Measurements from ENCODE around the gene CDH23.

CDH23 gene

DNA sequence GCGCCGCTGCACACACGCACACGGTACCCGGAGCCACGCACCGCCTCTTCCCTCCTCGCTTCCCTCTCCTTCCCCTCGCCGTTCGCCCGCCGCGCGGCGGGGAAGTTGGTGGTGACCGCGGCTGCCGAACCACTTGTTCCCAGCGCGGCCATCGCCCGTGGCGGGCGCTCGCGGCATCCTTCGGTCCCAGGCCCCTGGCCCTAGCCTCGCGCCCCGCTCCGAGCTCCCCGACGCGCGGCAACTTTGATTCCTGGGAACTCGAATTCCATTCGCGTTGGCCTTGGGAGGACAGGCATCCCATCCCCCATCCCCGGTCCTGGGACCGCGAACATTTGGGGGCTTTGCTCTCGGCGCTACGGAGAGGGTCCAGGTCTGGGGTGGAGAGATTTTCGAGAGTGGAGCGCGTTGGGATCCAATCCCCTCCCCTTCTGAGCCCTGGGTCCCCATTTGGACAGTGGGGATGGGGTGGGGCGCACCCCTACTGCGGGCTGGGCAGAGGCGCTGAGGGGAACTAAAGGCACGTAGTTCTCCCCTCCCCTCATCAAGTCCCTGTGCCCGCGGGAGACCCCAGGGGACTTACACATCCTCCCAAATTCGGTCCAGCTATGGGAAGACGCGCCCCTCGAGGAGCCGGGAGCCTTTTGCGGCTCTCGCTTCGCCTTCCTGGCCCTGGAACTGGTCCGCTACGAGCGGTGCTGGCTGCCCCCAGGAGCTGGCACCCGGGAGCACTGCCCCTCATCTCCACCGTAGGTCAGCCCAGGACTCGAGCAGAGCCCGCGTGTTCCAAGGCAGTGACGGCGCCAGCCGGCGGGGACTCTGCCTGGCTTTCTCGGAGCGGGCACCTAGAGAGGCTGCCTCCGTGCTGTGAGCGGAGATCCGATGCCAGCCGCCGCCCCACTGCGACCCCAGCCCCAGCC is 834 bp downstream of the CDH23 start:
- TF ChIP-seq POLR2AphosphoS5 (IDR thresholded peaks at IDR 0.05; ENCODE audit: low read depth, low read length) (no peak), FOXP2 (optimal IDR thresholded peaks at IDR 0.05; ENCODE audit: borderline replicate concordance, extremely low read depth, extremely low read length, insufficient read depth) (no peak), TAF1 (IDR thresholded peaks at IDR 0.05; ENCODE audit: borderline replicate concordance, insufficient read depth, low read length) (no peak), SIN3A (IDR thresholded peaks at IDR 0.05; ENCODE audit: borderline replicate concordance, insufficient read depth, low read length) (no peak)
- TF ChIP-seq, protein P1, sequence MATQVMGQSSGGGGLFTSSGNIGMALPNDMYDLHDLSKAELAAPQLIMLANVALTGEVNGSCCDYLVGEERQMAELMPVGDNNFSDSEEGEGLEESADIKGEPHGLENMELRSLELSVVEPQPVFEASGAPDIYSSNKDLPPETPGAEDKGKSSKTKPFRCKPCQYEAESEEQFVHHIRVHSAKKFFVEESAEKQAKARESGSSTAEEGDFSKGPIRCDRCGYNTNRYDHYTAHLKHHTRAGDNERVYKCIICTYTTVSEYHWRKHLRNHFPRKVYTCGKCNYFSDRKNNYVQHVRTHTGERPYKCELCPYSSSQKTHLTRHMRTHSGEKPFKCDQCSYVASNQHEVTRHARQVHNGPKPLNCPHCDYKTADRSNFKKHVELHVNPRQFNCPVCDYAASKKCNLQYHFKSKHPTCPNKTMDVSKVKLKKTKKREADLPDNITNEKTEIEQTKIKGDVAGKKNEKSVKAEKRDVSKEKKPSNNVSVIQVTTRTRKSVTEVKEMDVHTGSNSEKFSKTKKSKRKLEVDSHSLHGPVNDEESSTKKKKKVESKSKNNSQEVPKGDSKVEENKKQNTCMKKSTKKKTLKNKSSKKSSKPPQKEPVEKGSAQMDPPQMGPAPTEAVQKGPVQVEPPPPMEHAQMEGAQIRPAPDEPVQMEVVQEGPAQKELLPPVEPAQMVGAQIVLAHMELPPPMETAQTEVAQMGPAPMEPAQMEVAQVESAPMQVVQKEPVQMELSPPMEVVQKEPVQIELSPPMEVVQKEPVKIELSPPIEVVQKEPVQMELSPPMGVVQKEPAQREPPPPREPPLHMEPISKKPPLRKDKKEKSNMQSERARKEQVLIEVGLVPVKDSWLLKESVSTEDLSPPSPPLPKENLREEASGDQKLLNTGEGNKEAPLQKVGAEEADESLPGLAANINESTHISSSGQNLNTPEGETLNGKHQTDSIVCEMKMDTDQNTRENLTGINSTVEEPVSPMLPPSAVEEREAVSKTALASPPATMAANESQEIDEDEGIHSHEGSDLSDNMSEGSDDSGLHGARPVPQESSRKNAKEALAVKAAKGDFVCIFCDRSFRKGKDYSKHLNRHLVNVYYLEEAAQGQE (IDR thresholded peaks at IDR 0.05; ENCODE audit: insufficient read depth in 1 of 2, low read depth in 2 of 2, low read length in 2 of 2) = no peak

DNA sequence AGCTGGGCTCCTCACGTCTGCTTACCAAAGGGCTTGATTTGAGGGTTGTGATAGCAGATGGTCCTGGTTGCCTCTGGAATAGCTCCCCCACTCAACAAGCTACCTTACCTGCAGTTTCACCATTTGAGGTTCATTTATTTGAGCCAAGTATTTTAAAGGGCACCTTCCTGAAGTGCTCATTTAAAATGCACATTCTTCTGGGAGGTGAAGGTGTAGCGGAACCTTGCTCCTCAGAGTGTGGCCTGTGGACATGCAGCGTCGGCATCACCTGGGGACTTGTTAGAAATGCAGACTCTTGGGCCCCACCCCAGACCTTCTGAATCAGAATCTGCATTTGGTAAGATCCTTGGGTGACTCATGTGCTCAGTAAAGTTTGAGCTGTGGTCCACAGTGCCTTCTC is 2.3 kb downstream of the CDH23 start:
- TF ChIP-seq SIN3A (IDR thresholded peaks at IDR 0.05; ENCODE audit: borderline replicate concordance, insufficient read depth, low read length) (no peak), FOXP2 (optimal IDR thresholded peaks at IDR 0.05; ENCODE audit: borderline replicate concordance, extremely low read depth, extremely low read length, insufficient read depth) (no peak), TAF1 (IDR thresholded peaks at IDR 0.05; ENCODE audit: borderline replicate concordance, insufficient read depth, low read length) (no peak), POLR2AphosphoS5 (IDR thresholded peaks at IDR 0.05; ENCODE audit: low read depth, low read length) (no peak)
- TF ChIP-seq, protein P1 (IDR thresholded peaks at IDR 0.05; ENCODE audit: insufficient read depth in 1 of 2, low read depth in 2 of 2, low read length in 2 of 2) = no peak

DNA sequence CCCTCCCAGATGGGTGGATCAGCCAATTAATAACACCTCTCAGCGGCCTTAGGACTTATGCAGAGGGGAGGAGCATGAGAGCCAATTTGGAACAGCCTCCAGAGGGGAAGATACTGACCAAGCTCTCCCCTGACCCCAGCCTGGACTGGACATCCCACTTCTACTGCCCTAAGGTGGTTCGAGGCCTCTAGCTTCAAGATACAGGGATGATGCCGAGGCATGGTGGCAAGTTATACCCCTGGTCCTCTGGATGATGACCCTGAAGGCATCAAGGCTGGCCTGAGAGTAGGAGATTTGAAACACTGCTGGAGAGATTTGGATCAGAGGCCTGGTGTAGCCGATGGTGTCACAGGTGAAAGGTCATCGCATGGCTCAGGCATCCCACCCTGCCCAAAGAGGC is 3.2 kb downstream of the CDH23 start:
- TF ChIP-seq POLR2AphosphoS5 (IDR thresholded peaks at IDR 0.05; ENCODE audit: low read depth, low read length) (no peak), SIN3A (IDR thresholded peaks at IDR 0.05; ENCODE audit: borderline replicate concordance, insufficient read depth, low read length) (no peak), TAF1 (IDR thresholded peaks at IDR 0.05; ENCODE audit: borderline replicate concordance, insufficient read depth, low read length) (no peak), FOXP2 (optimal IDR thresholded peaks at IDR 0.05; ENCODE audit: borderline replicate concordance, extremely low read depth, extremely low read length, insufficient read depth) (no peak)
- TF ChIP-seq, protein P1 (IDR thresholded peaks at IDR 0.05; ENCODE audit: insufficient read depth in 1 of 2, low read depth in 2 of 2, low read length in 2 of 2) = no peak

DNA sequence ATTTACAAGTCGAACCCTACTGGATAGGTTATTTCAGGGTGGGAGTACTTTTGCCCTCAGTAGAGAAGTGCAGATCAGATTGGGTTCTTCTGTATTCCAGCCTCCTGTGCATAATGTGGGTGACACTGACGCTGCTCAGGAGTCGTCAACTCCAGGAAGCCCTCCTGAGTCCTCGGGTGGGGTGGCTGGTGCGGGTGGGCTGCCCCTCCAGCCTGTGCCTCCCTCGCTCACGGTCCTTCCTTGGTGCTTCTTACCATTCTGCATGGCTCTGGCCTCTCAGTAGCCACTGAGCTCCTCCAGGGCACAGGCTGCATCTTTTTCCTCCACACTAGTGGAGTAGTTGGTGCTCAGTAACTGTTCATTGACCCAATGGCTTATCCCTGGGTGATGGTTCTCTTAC is 4.3 kb downstream of the CDH23 start:
- TF ChIP-seq SIN3A (IDR thresholded peaks at IDR 0.05; ENCODE audit: borderline replicate concordance, insufficient read depth, low read length) = no peak
- no peak for TF ChIP-seq TAF1 (IDR thresholded peaks at IDR 0.05; ENCODE audit: borderline replicate concordance, insufficient read depth, low read length)
- TF ChIP-seq, protein P1 (IDR thresholded peaks at IDR 0.05; ENCODE audit: insufficient read depth in 1 of 2, low read depth in 2 of 2, low read length in 2 of 2) = no peak
- TF ChIP-seq POLR2AphosphoS5 (IDR thresholded peaks at IDR 0.05; ENCODE audit: low read depth, low read length) = no peak
- no peak for TF ChIP-seq FOXP2 (optimal IDR thresholded peaks at IDR 0.05; ENCODE audit: borderline replicate concordance, extremely low read depth, extremely low read length, insufficient read depth)
